HEK293 (cell line): ENCODE data around the gene UBE2D2.

ENCODE experiments used
- CTCF ChIA-PET: fragments of 350-600 bp; formaldehyde crosslinking; extraction: SDS; loops from one replicate; lab custom pipeline; 2021; ENCODE audit warnings: antibody characterized with exemption; lab: Yijun Ruan, JAX
- POLR2A ChIA-PET: fragments of 300-600 bp; formaldehyde crosslinking; extraction: SDS; loops from one replicate; lab custom pipeline; 2020; ENCODE audit warnings: antibody characterized with exemption, inconsistent platforms; lab: Yijun Ruan, JAX
- H3K27ac ChIP-seq: fragments of 200-500 bp; sonication (Bioruptor generic); 2 replicates; pipeline ENCODE4 v1.5.1; 2014; ENCODE audit warnings: low read depth, low read length, control low read depth, inconsistent platforms; ENCODE audit errors: extremely low read depth
- H3K36me3 ChIP-seq, 2 experiments: fragments of 200-500 bp in 1 of 2; sonication (Bioruptor generic) in 1 of 2; 1 replicate in 1 of 2; 2 replicates in 1 of 2; pipeline ENCODE4 v1.5.1; 2014 to 2017; ENCODE audit warnings: inconsistent platforms in 2 of 2, low read length in 2 of 2; ENCODE audit not compliant: control insufficient read depth in 2 of 2, insufficient read depth in 1 of 2
- H3K4me1 ChIP-seq: fragments of 200-500 bp; sonication (Bioruptor generic); 2 replicates; pipeline ENCODE4 v1.5.1; 2014; ENCODE audit warnings: mild to moderate bottlenecking, low read length, inconsistent platforms; ENCODE audit not compliant: control insufficient read depth, insufficient read depth
- H3K4me3 ChIP-seq: 2 replicates; pipeline ENCODE4 v1.5.1; 2011; ENCODE audit warnings: low read depth, mild to moderate bottlenecking, control low read depth, low read length, moderate library complexity
- H3K9me3 ChIP-seq: fragments of 200-500 bp; sonication (Bioruptor generic); 2 replicates; pipeline ENCODE4 v1.5.1; 2014; ENCODE audit warnings: low read depth, low read length, inconsistent platforms; ENCODE audit not compliant: control insufficient read depth, insufficient read depth
- BCL11B ChIP-seq: fragments of 450-650 bp; formaldehyde crosslinking; IDR thresholded peaks from 2 replicates; pipeline ENCODE4 v1.5.1; 2016; ENCODE audit warnings: low read depth, missing biosample characterization, missing genetic modification characterization
- GLI4 ChIP-seq: fragments of 450-650 bp; formaldehyde crosslinking; IDR thresholded peaks from 2 replicates; pipeline ENCODE4 v1.5.1; 2016; ENCODE audit warnings: missing biosample characterization, missing genetic modification characterization
- GLIS1 ChIP-seq: fragments of 450-650 bp; formaldehyde crosslinking; IDR thresholded peaks from 2 replicates; pipeline ENCODE4 v1.5.1; 2016; ENCODE audit warnings: missing biosample characterization, missing genetic modification characterization
- HOXA7 ChIP-seq: sonication (generic); formaldehyde crosslinking; IDR thresholded peaks from 2 replicates; pipeline ENCODE4 v1.8.1; 2022; ENCODE audit warnings: missing genetic modification reagents, borderline replicate concordance
- HOXD13 ChIP-seq: sonication (generic); formaldehyde crosslinking; IDR thresholded peaks from 2 replicates; pipeline ENCODE4 v1.8.0; 2022; ENCODE audit warnings: missing genetic modification reagents, borderline replicate concordance
- KLF17 ChIP-seq: fragments of 450-650 bp; formaldehyde crosslinking; IDR thresholded peaks from 2 replicates; pipeline ENCODE4 v1.5.1; 2016; ENCODE audit warnings: missing biosample characterization, missing genetic modification characterization
- OVOL3 ChIP-seq: fragments of 450-650 bp; formaldehyde crosslinking; IDR thresholded peaks from 2 replicates; pipeline ENCODE4 v1.5.1; 2016; ENCODE audit warnings: missing biosample characterization, missing genetic modification characterization
- PBX3 ChIP-seq: sonication (generic); formaldehyde crosslinking; IDR thresholded peaks from 2 replicates; pipeline ENCODE4 v1.8.1; 2022; ENCODE audit warnings: mild to moderate bottlenecking, moderate library complexity, missing genetic modification reagents
- TCF7L2 ChIP-seq: IDR thresholded peaks from 2 replicates; pipeline ENCODE4 v1.6.1; 2011; ENCODE audit warnings: low read depth, mild to moderate bottlenecking, inconsistent platforms, low read length, moderate library complexity, borderline replicate concordance
- WT1 ChIP-seq: fragments of 450-650 bp; formaldehyde crosslinking; IDR thresholded peaks from 2 replicates; pipeline ENCODE4 v1.5.1; 2016; ENCODE audit warnings: missing biosample characterization, missing genetic modification characterization
- YY1 ChIP-seq: fragments of 450-650 bp; formaldehyde crosslinking; IDR thresholded peaks from 2 replicates; pipeline ENCODE4 v1.5.1; 2018; ENCODE audit warnings: missing biosample characterization, missing genetic modification characterization
- YY2 ChIP-seq: fragments of 450-650 bp; formaldehyde crosslinking; IDR thresholded peaks from 2 replicates; pipeline ENCODE4 v1.5.1; 2016; ENCODE audit warnings: missing biosample characterization, missing genetic modification characterization
- ZBTB8A ChIP-seq: fragments of 450-650 bp; formaldehyde crosslinking; IDR thresholded peaks from 2 replicates; pipeline ENCODE4 v1.5.1; 2016; ENCODE audit warnings: missing biosample characterization, missing genetic modification characterization
- ZNF114 ChIP-seq: fragments of 450-650 bp; formaldehyde crosslinking; IDR thresholded peaks from 2 replicates; pipeline ENCODE4 v1.5.0; 2017; ENCODE audit warnings: missing biosample characterization, missing genetic modification characterization
- ZNF140 ChIP-seq: fragments of 450-650 bp; formaldehyde crosslinking; IDR thresholded peaks from 2 replicates; pipeline ENCODE4 v1.5.1; 2016; ENCODE audit warnings: missing biosample characterization, missing genetic modification characterization
- ZNF155 ChIP-seq: fragments of 450-650 bp; formaldehyde crosslinking; IDR thresholded peaks from 2 replicates; pipeline ENCODE4 v1.5.1; 2016; ENCODE audit warnings: missing biosample characterization, missing genetic modification characterization
- ZNF174 ChIP-seq: fragments of 450-650 bp; formaldehyde crosslinking; IDR thresholded peaks from 2 replicates; pipeline ENCODE4 v1.5.0; 2017; ENCODE audit warnings: missing biosample characterization, mild to moderate bottlenecking, missing genetic modification characterization
- ZNF202 ChIP-seq: fragments of 450-650 bp; formaldehyde crosslinking; IDR thresholded peaks from 2 replicates; pipeline ENCODE4 v1.5.1; 2016; ENCODE audit warnings: missing biosample characterization, missing genetic modification characterization, borderline replicate concordance
- ZNF221 ChIP-seq: fragments of 450-650 bp; formaldehyde crosslinking; IDR thresholded peaks from 2 replicates; pipeline ENCODE4 v1.5.1; 2017; ENCODE audit warnings: missing biosample characterization, missing genetic modification characterization, borderline replicate concordance
- ZNF23 ChIP-seq: fragments of 450-650 bp; formaldehyde crosslinking; IDR thresholded peaks from 2 replicates; pipeline ENCODE4 v1.5.1; 2016; ENCODE audit warnings: missing biosample characterization, missing genetic modification characterization, borderline replicate concordance
- ZNF248 ChIP-seq: fragments of 450-650 bp; formaldehyde crosslinking; IDR thresholded peaks from 2 replicates; pipeline ENCODE4 v1.5.1; 2017; ENCODE audit warnings: missing biosample characterization, missing genetic modification characterization
- ZNF280D ChIP-seq: fragments of 450-650 bp; formaldehyde crosslinking; IDR thresholded peaks from 2 replicates; pipeline ENCODE4 v1.5.1; 2016; ENCODE audit warnings: missing biosample characterization, missing genetic modification characterization
- ZNF302 ChIP-seq: fragments of 450-650 bp; formaldehyde crosslinking; IDR thresholded peaks from 2 replicates; pipeline ENCODE4 v1.5.1; 2016; ENCODE audit warnings: missing biosample characterization, missing genetic modification characterization, low read depth
- ZNF341 ChIP-seq: fragments of 450-650 bp; formaldehyde crosslinking; IDR thresholded peaks from 2 replicates; pipeline ENCODE4; 2016; ENCODE audit warnings: low read depth, missing biosample characterization, missing genetic modification characterization
- ZNF404 ChIP-seq: fragments of 450-650 bp; formaldehyde crosslinking; IDR thresholded peaks from 2 replicates; pipeline ENCODE4 v1.5.1; 2017; ENCODE audit warnings: missing biosample characterization, missing genetic modification characterization
- ZNF416 ChIP-seq: fragments of 450-650 bp; formaldehyde crosslinking; IDR thresholded peaks from 2 replicates; pipeline ENCODE4 v1.5.1; 2016; ENCODE audit warnings: missing biosample characterization, missing genetic modification characterization
- ZNF426 ChIP-seq: fragments of 450-650 bp; formaldehyde crosslinking; IDR thresholded peaks from 2 replicates; pipeline ENCODE4 v1.5.1; 2017; ENCODE audit warnings: missing biosample characterization, missing genetic modification characterization, mild to moderate bottlenecking, inconsistent platforms, moderate library complexity
- ZNF513 ChIP-seq: fragments of 450-650 bp; IDR thresholded peaks from 2 replicates; pipeline ENCODE4 v1.5.1; 2018; ENCODE audit warnings: missing biosample characterization, missing genetic modification characterization
- ZNF514 ChIP-seq: fragments of 450-650 bp; formaldehyde crosslinking; IDR thresholded peaks from 2 replicates; pipeline ENCODE4 v1.5.1; 2016; ENCODE audit warnings: missing biosample characterization, missing genetic modification characterization
- ZNF544 ChIP-seq: fragments of 450-650 bp; formaldehyde crosslinking; IDR thresholded peaks from 2 replicates; pipeline ENCODE4 v1.5.0; 2017; ENCODE audit warnings: missing biosample characterization, missing genetic modification characterization
- ZNF610 ChIP-seq: fragments of 450-650 bp; formaldehyde crosslinking; IDR thresholded peaks from 2 replicates; pipeline ENCODE4 v1.5.1; 2016; ENCODE audit warnings: missing biosample characterization, missing genetic modification characterization, borderline replicate concordance
- ZNF670 ChIP-seq: fragments of 450-650 bp; formaldehyde crosslinking; IDR thresholded peaks from 2 replicates; pipeline ENCODE4 v1.5.1; 2016; ENCODE audit warnings: missing biosample characterization, missing genetic modification characterization, low read depth
- ZNF701 ChIP-seq: fragments of 450-650 bp; formaldehyde crosslinking; IDR thresholded peaks from 2 replicates; pipeline ENCODE4 v1.5.1; 2016; ENCODE audit warnings: missing biosample characterization, missing genetic modification characterization
- ZNF747 ChIP-seq: fragments of 450-650 bp; formaldehyde crosslinking; IDR thresholded peaks from 2 replicates; pipeline ENCODE4 v1.5.1; 2016; ENCODE audit warnings: missing biosample characterization, missing genetic modification characterization

The UBE2D2 gene

GRCh38 chr5:139635606-139636206 lies 74.6 kb downstream of the UBE2D2 start:
- no peak overlapping the region for H3K27ac ChIP-seq
- peaks cover 0 to 16% of the 10 kb centered on the region in 2 experiments; a peak in 1 of 3 replicates for H3K36me3 ChIP-seq
- H3K4me3 ChIP-seq = no peak overlapping the region
- no peaks in the 10 kb centered on the region for H3K9me3 ChIP-seq
- ChIA-PET POLR2A (interaction anchor here (0.5 to 7.2 kb wide), 3 partner anchors 13 to 472 kb away, joined by 3 to 96 read pairs (median 3); partner anchors contain the start of gene CXXC5), CTCF (interaction anchor here (0.7 to 14.2 kb wide), 22 partner anchors 9 to 333 kb away, joined by 3 to 269 read pairs (median 8); partner anchors contain the start of gene CXXC5)
- peaks cover 2% of the 10 kb centered on the region; the same call in 1 of the 2 replicates for H3K4me1 ChIP-seq
- TF ChIP-seq KLF17 (tag by site-specific recombination) (peak; percentile 77), ZNF610 (no peak), ZNF670 (tag by site-specific recombination) (no peak), HOXA7 (CRISPR knock-in tag) (no peak), ZNF302 (tag by site-specific recombination) (no peak), ZNF280D (0 out of 2 replicates have a peak, but pooled peaks have one; percentile 60), ZNF23 (tag by site-specific recombination) (no peak), ZNF747 (no peak), ZNF140 (no peak), HOXD13 (CRISPR knock-in tag) (no peak), ZBTB8A (tag by site-specific recombination) (0 out of 2 replicates have a peak, but pooled peaks have one; percentile 35), ZNF114 (tag by site-specific recombination) (no peak), ZNF514 (no peak), YY2 (no peak), OVOL3 (no peak), ZNF426 (tag by site-specific recombination) (no peak), ZNF416 (no peak), YY1 (tag by site-specific recombination) (no peak), GLIS1 (tag by site-specific recombination) (peak; percentile 35; the same call in 1 of the 2 replicates), GLI4 (tag by site-specific recombination) (no peak), TCF7L2 (no peak), BCL11B (no peak), ZNF544 (tag by site-specific recombination) (no peak), ZNF513 (no peak), ZNF341 (tag by site-specific recombination) (no peak), ZNF248 (tag by site-specific recombination) (no peak), ZNF404 (tag by site-specific recombination) (no peak), ZNF155 (tag by site-specific recombination) (no peak), ZNF221 (tag by site-specific recombination) (no peak), ZNF174 (tag by site-specific recombination) (no peak), PBX3 (no peak), ZNF202 (tag by site-specific recombination) (no peak), ZNF701 (tag by site-specific recombination) (no peak), WT1 (tag by site-specific recombination) (no peak)
